Germinal center (tissue), 1 donor: ENCODE measurements around the gene ZNF33B.
"Not testable (repeated sequence)": the region's sequence is repeated elsewhere in the genome, so short reads cannot be mapped to it uniquely, and the experiment has no call there.

Source experiments
- DNase-seq: peaks from one replicate; pipeline ENCODE4 v3.0.0; 2012; ENCODE audit warnings: mixed read lengths, low spot score

The ZNF33B gene

GRCh38 chr10:42615419-42615818 is 23.0 kb downstream of the ZNF33B start:
- no peak for DNase-seq

- peak; percentile 7 for DNase-seq
Measured at GRCh38 chr10:42609872-42610271, 28.5 kb downstream of the ZNF33B start.

- no peak for DNase-seq
Measured at GRCh38 chr10:42598249-42598873, 40.0 kb downstream of the ZNF33B start.

- DNase-seq, result no peak
Measured at GRCh38 chr10:42596196-42596595, 42.2 kb downstream of the ZNF33B start.

- no peak for DNase-seq
Measured at GRCh38 chr10:42594246-42594650, 44.1 kb downstream of the ZNF33B start.

GRCh38 chr10:42593284-42593683 is 45.1 kb downstream of the ZNF33B start:
- DNase-seq, result no peak

GRCh38 chr10:42583828-42584227 is 54.5 kb downstream of the ZNF33B start:
- no peak for DNase-seq

- no peak for DNase-seq
Measured at GRCh38 chr10:42578019-42578418, 60.4 kb downstream of the ZNF33B start.

GRCh38 chr10:42576338-42576737 is 62.0 kb downstream of the ZNF33B start:
- DNase-seq, result no peak

GRCh38 chr10:42574336-42574735 is 64.0 kb downstream of the ZNF33B start:
- DNase-seq, result no peak

- DNase-seq, result no peak
Measured at GRCh38 chr10:42556931-42557330, 81.4 kb downstream of the ZNF33B start.

- DNase-seq, result not testable (repeated sequence)
Measured at GRCh38 chr10:42553576-42553975, 84.8 kb downstream of the ZNF33B start.

GRCh38 chr10:42553064-42553407 is 85.3 kb downstream of the ZNF33B start:
- DNase-seq, result no peak

GRCh38 chr10:42552188-42553063 is 85.9 kb downstream of the ZNF33B start:
- peak; percentile 93 for DNase-seq

GRCh38 chr10:42551582-42552187 is 86.7 kb downstream of the ZNF33B start:
- no peak for DNase-seq

GRCh38 chr10:42549851-42550250 is 88.5 kb downstream of the ZNF33B start:
- no peak for DNase-seq

- DNase-seq, result no peak
Measured at GRCh38 chr10:42548254-42548653, 90.1 kb downstream of the ZNF33B start.

- no peak for DNase-seq
Measured at GRCh38 chr10:42544945-42545344, 93.4 kb downstream of the ZNF33B start.

- no peak for DNase-seq
Measured at GRCh38 chr10:42543840-42544372, 94.5 kb downstream of the ZNF33B start.
